Caco-2 (cell line): Measurements from ENCODE around the gene BTBD16. TPM values are rescaled to one million over a fixed set of nuclear protein-coding genes. Genes with fewer than 3 reads are reported as not detected.

Experiments
- BruUV-seq: library from RNA; stranded (reverse); fragments of 400-500 nt; replicated peaks from 2 replicates; lab custom pipeline; 2021; lab: Mats Ljungman, UMichigan
- CTCF ChIA-PET: fragments of 300-600 bp; sonication (Branson Sonifier 250); formaldehyde crosslinking; loops from one replicate; lab custom pipeline; 2022; ENCODE audit warnings: antibody characterized with exemption; lab: Charles Lee
- POLR2A ChIA-PET: fragments of 300-600 bp; sonication (Branson Sonifier 250); formaldehyde crosslinking; loops from one replicate; lab custom pipeline; 2022; ENCODE audit warnings: antibody characterized with exemption; lab: Charles Lee
- DNase-seq, 2 experiments: peaks; one replicate each; pipeline versions ENCODE4 v3.0.0 to v3.0.0-alpha.2; 2020 to 2022
- H3K27me3 ChIP-seq: replicated peaks from 2 replicates; pipeline ENCODE4 v1.6.0; 2011; ENCODE audit warnings: low read length; ENCODE audit not compliant: control insufficient read depth, insufficient read depth
- H3K36me3 ChIP-seq: 2 replicates; pipeline ENCODE4 v1.5.1; 2011; ENCODE audit warnings: low read length; ENCODE audit not compliant: control insufficient read depth, insufficient read depth
- H3K4me1 ChIP-seq: fragments of 250-450 bp; sonication (Bioruptor Pico); 2 replicates; pipeline ENCODE4 v1.5.1; 2020; ENCODE audit warnings: mild to moderate bottlenecking
- H3K4me3 ChIP-seq: 2 replicates; pipeline ENCODE4 v1.5.1; 2011; ENCODE audit warnings: low read depth, mild to moderate bottlenecking, control low read depth, low read length
- H3K9me3 ChIP-seq: fragments of 250-450 bp; sonication (Bioruptor Pico); 2 replicates; pipeline ENCODE4 v1.5.1; 2020; ENCODE audit warnings: mild to moderate bottlenecking, moderate library complexity
- H3K27ac Mint-ChIP-seq: one replicate; pipeline ENCODE4 v1.8.0; 2022; ENCODE audit warnings: mixed read lengths; ENCODE audit not compliant: unreplicated experiment
- H3K27me3 Mint-ChIP-seq: one replicate; pipeline ENCODE4 v1.8.0; 2022; ENCODE audit warnings: mixed read lengths; ENCODE audit not compliant: insufficient read depth, unreplicated experiment
- H3K36me3 Mint-ChIP-seq: one replicate; pipeline ENCODE4 v1.8.0; 2022; ENCODE audit warnings: mild to moderate bottlenecking, mixed read lengths; ENCODE audit not compliant: insufficient read depth, unreplicated experiment
- H3K4me1 Mint-ChIP-seq: one replicate; pipeline ENCODE4 v1.8.0; 2022; ENCODE audit warnings: low read depth, mixed read lengths; ENCODE audit not compliant: unreplicated experiment
- H3K4me3 Mint-ChIP-seq: one replicate; pipeline ENCODE4 v1.8.0; 2022; ENCODE audit warnings: mild to moderate bottlenecking, moderate library complexity, mixed read lengths; ENCODE audit not compliant: unreplicated experiment
- H3K9me3 Mint-ChIP-seq: one replicate; pipeline ENCODE4 v1.8.0; 2022; ENCODE audit warnings: mixed read lengths; ENCODE audit not compliant: unreplicated experiment
- intact Hi-C: fragments of 100-400 bp; cut with micrococcal nuclease; formaldehyde crosslinking; loops from one replicate; pipeline ENCODE4 v1.10.0; 2022; ENCODE audit not compliant: unreplicated experiment
- total RNA-seq: library from RNA; stranded (reverse); gene quantifications from 2 replicates; pipeline ENCODE4 v1.2.3, GENCODE V29; 2022
- TF ChIP-seq, protein P1 (sequence below), 2 experiments: fragments of 200-600 bp in 1 of 2; IDR thresholded peaks; 1 replicate in 1 of 2; 2 replicates in 1 of 2; pipeline versions ENCODE4 v1.5.1 to v1.8.0; 2011 to 2022; ENCODE audit warnings: antibody characterized with exemption in 1 of 2, control low read depth in 1 of 2, inconsistent platforms in 1 of 2, low read depth in 1 of 2, low read length in 1 of 2, mild to moderate bottlenecking in 1 of 2, moderate library complexity in 1 of 2; ENCODE audit not compliant: insufficient read depth in 1 of 2, severe bottlenecking in 1 of 2, unreplicated experiment in 1 of 2

Gene BTBD16
- total RNA-seq, 1 experiment from 2014 or later, result not detected

DNA sequence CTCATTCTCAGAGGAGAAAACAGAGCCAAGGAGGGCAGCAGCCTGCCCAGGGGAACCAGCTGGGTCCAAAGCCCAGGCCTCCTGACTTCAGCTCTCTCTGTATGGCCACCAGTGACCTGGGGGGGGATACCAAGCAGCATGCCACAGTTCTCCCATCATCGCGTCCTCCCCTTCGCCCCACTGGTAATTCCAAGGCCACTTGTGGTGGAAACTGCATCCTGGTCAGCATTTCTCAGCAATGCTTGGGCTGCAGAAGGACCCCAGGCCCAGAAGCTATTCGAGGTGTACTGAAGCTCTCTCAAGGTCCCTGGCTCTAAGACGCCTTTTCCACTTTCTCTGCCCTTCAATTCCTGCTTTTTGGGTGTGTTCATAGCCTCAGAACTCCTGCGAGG lies 27.1 kb downstream of the BTBD16 start:
- no peak overlapping the region for H3K4me3 Mint-ChIP-seq
- Histone ChIP-seq H3K9me3 (no peaks in the 10 kb centered on the region), H3K36me3 (no peaks in the 10 kb centered on the region), H3K4me1 (peaks cover 20% of the 10 kb centered on the region), H3K27me3 (no peaks in the 10 kb centered on the region), H3K4me3 (no peak overlapping the region)
- H3K27me3 Mint-ChIP-seq, result no peaks in the 10 kb centered on the region
- H3K27ac Mint-ChIP-seq, result no peak overlapping the region
- POLR2A ChIA-PET, result interaction anchor here (1.0 kb wide), 1 partner anchor 76 kb away, joined by 4 read pairs; the partner anchor contains the start of gene PLEKHA1
- intact Hi-C loops, result loop anchor here (1.0 kb wide), 1 partner anchor 12 kb away; no protein-coding TSS in a partner anchor
- H3K9me3 Mint-ChIP-seq, result no peaks in the 10 kb centered on the region
- no peaks in the 10 kb centered on the region for H3K36me3 Mint-ChIP-seq
- CTCF ChIA-PET, result interaction anchor here (0.6 to 2.0 kb wide), 14 partner anchors 9 to 351 kb away, joined by 3 to 56 read pairs (median 5); partner anchors contain the start of gene PLEKHA1
- no peak for DNase-seq
- BruUV-seq, result no TSS peak
- TF ChIP-seq, protein P1, sequence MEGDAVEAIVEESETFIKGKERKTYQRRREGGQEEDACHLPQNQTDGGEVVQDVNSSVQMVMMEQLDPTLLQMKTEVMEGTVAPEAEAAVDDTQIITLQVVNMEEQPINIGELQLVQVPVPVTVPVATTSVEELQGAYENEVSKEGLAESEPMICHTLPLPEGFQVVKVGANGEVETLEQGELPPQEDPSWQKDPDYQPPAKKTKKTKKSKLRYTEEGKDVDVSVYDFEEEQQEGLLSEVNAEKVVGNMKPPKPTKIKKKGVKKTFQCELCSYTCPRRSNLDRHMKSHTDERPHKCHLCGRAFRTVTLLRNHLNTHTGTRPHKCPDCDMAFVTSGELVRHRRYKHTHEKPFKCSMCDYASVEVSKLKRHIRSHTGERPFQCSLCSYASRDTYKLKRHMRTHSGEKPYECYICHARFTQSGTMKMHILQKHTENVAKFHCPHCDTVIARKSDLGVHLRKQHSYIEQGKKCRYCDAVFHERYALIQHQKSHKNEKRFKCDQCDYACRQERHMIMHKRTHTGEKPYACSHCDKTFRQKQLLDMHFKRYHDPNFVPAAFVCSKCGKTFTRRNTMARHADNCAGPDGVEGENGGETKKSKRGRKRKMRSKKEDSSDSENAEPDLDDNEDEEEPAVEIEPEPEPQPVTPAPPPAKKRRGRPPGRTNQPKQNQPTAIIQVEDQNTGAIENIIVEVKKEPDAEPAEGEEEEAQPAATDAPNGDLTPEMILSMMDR (IDR thresholded peaks at IDR 0.05; ENCODE audit: insufficient read depth in 1 of 2, low read depth in 1 of 2, low read length in 1 of 2, severe bottlenecking in 1 of 2, unreplicated experiment in 1 of 2), result no peak
- peaks cover 16% of the 10 kb centered on the region for H3K4me1 Mint-ChIP-seq

DNA sequence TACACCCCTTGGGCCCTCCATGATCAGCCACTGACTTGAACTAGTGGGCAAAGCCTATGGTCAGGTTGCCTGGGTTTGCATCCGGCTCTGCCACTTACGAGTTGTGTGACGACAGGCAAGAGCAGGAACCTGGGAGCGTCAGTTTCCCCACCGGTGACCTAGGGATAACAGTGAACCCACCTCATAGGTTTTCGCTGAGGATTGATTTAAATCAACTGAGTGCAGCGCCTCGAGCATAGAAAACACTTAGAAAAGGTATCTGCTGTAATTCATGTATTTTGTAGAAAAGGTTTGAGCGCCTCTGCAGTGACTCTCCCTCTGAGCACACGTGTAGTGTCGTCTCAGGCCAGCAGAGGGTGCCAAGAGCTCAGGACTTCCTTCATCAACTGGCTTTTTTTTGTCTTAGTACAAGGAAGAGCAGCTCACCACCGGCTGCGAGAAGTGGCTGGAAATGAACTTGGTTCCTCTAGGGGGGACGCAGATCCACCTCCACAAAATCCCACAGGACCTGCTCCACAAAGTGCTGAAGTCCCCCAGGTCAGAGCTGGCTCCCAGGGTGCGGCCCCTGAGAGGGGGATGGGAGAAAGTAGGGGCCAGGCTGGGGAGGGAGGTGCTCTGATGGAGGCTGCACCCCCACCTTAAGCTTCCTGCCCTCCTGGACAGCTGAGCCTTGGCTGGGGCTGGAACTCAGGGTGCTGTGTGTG lies 27.7 kb downstream of the BTBD16 start:
- H3K36me3 ChIP-seq, result no peaks in the 10 kb centered on the region
- no peak overlapping the region for H3K27ac Mint-ChIP-seq
- POLR2A ChIA-PET, result interaction anchor here (1.0 kb wide), 1 partner anchor 76 kb away, joined by 4 read pairs; the partner anchor contains the start of gene PLEKHA1
- intact Hi-C loops, result loop anchor here (1.0 kb wide), 4 partner anchors 12 to 267 kb away; no protein-coding TSS in a partner anchor
- peaks cover 11% of the 10 kb centered on the region for H3K4me1 Mint-ChIP-seq
- no peaks in the 10 kb centered on the region for H3K9me3 Mint-ChIP-seq
- H3K27me3 Mint-ChIP-seq, result no peaks in the 10 kb centered on the region
- H3K27me3 ChIP-seq, result no peaks in the 10 kb centered on the region
- peak; percentile 70 to 75 for DNase-seq
- H3K9me3 ChIP-seq, result no peaks in the 10 kb centered on the region
- CTCF ChIA-PET, result interaction anchor here (0.6 to 2.0 kb wide), 18 partner anchors 9 to 350 kb away, joined by 3 to 56 read pairs (median 5); partner anchors contain the start of gene PLEKHA1
- no peaks in the 10 kb centered on the region for H3K36me3 Mint-ChIP-seq
- H3K4me3 ChIP-seq, result 0 out of 2 replicates have a peak overlapping the region, but pooled peaks have one; percentile 18
- peaks cover 15% of the 10 kb centered on the region for H3K4me1 ChIP-seq
- H3K4me3 Mint-ChIP-seq, result no peak overlapping the region
- TF ChIP-seq, protein P1 (IDR thresholded peaks at IDR 0.05; ENCODE audit: insufficient read depth in 1 of 2, low read depth in 1 of 2, low read length in 1 of 2, severe bottlenecking in 1 of 2, unreplicated experiment in 1 of 2), result peak; percentile 92 to 96
- no TSS peak for BruUV-seq

DNA sequence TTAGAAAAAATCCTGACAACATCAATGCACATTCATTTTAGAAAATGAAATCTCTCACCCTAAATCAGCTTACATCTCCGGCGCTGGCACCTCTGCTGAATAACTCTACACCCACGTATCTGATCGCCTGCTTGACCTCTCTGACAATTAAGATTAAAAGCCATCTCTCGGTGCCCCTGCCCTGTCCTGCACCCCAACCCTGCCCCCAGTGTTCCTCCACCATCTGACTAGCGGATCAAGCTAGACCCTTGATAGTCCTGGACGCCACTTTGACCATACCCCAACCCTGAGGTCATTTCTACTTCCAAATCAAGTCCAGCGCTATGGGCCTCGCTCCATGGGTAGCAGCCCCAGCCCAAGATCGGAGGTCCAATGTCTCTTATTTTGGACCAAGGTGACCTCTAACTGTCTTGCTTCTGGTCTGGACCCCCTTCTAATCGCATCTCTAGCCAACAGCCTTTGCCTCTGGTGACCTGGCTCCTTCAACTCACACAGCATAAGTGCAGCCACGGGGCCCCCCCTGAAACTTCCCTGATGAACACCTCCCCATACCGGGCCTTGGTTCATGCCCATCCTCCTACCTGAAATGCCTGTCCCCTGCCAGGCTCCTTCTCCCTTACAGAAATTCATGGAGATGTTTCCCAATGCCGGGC lies 28.5 kb downstream of the BTBD16 start:
- Mint-ChIP-seq H3K36me3 (no peaks in the 10 kb centered on the region), H3K27ac (no peak overlapping the region), H3K4me3 (no peak overlapping the region), H3K27me3 (no peaks in the 10 kb centered on the region), H3K4me1 (peaks cover 13% of the 10 kb centered on the region), H3K9me3 (no peaks in the 10 kb centered on the region)
- no peak overlapping the region for H3K4me3 ChIP-seq
- no TSS peak for BruUV-seq
- ChIA-PET CTCF (interaction anchor here (0.6 to 2.0 kb wide), 18 partner anchors 8 to 349 kb away, joined by 3 to 56 read pairs (median 5); partner anchors contain the start of gene PLEKHA1), POLR2A (interaction anchor here (0.5 to 1.0 kb wide), 2 partner anchors 15 to 75 kb away, joined by 4 read pairs; partner anchors contain the start of gene PLEKHA1)
- TF ChIP-seq, protein P1 (IDR thresholded peaks at IDR 0.05; ENCODE audit: insufficient read depth in 1 of 2, low read depth in 1 of 2, low read length in 1 of 2, severe bottlenecking in 1 of 2, unreplicated experiment in 1 of 2), result no peak
- no peaks in the 10 kb centered on the region for H3K36me3 ChIP-seq
- DNase-seq, result no peak
- intact Hi-C loops, result loop anchor here (1.0 kb wide), 3 partner anchors 43 to 266 kb away; no protein-coding TSS in a partner anchor
- H3K27me3 ChIP-seq, result no peaks in the 10 kb centered on the region
- H3K4me1 ChIP-seq, result peaks cover 7% of the 10 kb centered on the region
- H3K9me3 ChIP-seq, result no peaks in the 10 kb centered on the region
